GM19372 (cell line): ENCODE measurements around the gene BCL2L13.

Experiments used
- ATAC-seq: cut with Tn5 transposase; IDR thresholded peaks from one replicate; pipeline ENCODE4 v1.9.1; 2021; ENCODE audit warnings: mild to moderate bottlenecking, low read depth, moderate library complexity; ENCODE audit not compliant: unreplicated experiment

The BCL2L13 gene

DNA sequence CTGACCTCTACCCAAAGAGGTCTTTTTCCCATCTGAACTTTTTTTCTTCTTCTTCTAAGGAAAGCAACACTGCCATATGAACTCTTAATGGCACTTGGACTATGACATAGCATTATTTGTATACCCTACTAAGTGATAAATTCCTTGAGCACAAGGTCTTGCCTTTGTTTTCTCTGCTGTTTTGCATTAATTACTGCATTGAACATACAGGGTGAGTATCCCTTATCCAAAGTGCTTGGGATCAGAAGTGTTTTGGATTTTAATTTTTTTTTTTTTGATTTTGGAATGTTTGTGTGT lies 86.9 kb downstream of the BCL2L13 start:
- no peak for ATAC-seq

DNA sequence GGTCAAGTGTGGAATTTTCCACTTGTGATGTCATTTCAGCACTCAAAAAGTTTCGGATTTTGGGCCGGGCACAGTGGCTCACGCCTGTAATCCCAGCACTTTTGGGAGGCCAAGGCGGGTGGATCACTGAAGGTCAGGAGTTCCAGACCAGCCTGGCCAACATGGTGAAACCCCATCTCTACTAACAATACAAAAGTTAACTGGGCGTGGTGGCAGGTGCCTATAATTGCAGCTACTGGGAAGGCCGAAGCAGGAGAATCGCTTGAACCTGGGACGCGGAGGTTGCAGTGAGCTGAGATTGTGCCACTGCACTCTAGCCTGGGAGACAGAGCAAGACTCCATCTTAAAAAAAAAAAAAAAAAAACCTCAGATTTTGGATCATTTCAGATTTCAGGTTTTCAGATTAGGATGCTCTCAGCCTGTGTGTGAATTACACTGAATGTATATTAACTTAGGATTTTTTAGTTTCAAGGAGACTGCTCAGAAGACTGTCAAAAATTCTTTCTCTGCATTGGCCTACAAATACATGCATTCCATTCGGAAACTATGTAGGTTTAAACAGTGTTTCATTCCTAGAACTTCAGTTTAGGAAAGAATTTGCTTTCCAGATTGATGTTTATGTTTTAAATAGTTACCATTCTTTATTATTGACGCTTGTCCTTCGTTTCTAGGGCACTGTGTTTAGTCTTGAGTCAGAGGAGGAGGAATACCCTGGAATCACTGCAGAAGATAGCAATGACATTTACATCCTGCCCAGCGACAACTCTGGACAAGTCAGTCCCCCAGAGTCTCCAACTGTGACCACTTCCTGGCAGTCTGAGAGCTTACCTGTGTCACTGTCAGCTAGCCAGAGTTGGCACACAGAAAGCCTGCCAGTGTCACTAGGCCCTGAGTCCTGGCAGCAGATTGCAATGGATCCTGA lies 87.7 kb downstream of the BCL2L13 start:
- ATAC-seq = no peak

DNA sequence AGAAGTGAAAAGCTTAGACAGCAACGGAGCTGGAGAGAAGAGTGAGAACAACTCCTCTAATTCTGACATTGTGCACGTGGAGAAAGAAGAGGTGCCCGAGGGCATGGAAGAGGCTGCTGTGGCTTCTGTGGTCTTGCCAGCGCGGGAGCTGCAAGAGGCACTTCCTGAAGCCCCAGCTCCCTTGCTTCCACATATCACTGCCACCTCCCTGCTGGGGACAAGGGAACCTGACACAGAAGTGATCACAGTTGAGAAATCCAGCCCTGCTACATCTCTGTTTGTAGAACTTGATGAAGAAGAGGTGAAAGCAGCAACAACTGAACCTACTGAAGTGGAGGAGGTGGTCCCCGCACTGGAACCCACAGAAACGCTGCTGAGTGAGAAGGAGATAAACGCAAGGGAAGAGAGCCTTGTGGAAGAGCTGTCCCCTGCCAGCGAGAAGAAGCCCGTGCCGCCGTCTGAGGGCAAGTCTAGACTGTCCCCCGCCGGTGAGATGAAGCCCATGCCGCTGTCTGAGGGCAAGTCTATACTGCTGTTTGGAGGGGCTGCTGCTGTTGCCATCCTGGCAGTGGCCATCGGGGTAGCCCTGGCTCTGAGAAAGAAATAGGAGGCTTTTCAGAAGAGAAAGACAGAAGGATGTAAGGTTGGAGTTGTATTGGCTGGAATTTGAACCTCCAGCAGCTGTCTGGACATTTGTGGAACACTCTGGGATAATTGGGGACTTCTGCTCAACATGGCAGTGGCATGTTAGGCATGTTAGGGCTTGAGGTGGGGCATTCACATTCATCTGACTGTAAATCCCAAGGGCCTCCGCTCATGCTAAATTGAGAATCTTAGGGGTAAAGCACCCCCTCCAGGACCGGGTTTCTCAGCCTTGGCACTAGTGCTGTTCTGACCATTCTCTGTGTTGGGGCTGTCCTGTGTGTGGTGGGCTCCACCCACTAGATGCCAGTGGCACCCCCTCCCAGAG lies 88.7 kb downstream of the BCL2L13 start:
- no peak for ATAC-seq

DNA sequence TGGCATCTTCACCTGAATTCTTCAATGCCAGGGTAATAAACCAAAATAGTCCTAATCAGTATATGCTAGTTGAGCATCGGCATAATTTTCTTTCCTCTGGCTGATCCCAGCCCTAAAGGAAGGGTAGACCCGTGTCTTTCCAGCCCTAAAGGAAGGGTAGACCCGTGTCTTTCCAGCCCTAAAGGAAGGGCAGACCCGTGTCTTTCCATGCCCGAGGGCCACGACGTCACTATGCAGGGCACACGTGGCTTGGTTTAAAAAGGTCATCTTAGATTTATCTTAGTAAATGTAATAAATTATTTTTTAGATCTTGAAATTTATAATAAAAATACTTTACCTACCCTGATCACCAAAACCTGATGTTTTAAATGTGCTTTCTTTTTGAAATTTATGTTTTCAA lies 90.2 kb downstream of the BCL2L13 start:
- ATAC-seq = no peak

DNA sequence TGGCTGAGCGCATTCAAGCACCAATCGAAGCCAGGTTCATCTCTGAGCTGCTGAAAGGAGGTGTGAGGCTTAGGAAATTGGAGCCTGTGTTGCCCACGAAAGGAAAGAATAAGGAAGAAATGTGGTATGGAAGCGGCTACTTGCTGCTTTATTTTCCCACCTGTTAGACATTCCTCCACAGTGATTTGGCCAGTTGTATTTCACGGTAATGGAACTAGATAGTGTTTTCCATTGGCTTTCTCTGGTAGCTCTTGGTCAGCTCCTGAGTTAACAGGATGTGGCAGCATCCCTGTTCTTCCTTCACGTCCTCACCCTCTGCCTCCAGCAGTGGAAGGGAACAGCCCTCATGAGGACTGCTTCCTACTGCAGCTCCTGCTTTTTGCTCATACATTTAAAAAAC lies 91.0 kb downstream of the BCL2L13 start:
- no peak for ATAC-seq

DNA sequence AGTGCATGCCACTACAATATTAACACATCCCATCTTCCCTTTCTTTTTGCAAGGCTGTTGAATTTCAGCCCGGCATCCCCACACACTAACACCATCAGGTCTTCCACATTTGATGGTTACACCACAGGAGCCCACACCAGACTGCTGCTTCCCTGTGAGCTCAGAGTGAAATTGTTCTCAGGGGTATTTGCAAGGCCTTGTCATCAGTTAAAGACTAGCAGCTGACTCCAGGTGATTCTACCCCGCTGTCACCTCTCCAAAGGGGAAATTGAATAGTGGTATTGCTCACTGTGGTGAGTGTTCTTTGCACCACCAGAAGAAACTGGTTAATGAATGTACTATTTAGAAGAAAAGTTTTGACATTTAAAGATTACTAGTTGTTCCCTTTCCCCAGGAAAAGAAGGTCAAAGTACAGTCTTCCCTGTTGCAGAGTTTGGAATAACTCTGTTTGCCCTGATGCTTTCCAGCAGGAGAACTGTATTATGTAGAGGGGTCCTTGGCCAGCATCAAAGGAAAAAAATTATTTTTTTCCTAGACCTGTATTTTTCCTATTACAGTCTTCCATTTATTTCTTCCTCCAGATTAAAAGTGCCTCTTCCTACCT lies 93.8 kb downstream of the BCL2L13 start:
- no peak for ATAC-seq

DNA sequence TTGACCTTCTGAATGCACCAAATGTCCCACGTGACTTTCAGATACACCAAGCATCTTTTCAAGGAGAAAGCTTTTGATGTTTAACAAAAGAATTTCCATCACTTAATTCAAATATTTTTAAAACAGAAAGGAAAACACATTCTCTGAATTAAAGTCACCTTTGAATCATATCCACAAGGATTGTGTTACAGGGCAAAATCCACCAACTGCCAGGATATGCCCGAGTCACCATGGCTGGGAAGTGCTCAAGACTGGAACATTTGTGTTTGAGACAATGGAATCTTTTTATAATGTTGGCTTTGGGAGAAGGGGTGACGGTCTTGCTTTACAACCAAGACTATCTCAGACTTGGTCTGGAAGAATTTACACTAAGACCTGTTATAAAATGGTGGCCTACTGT lies 94.9 kb downstream of the BCL2L13 start:
- no peak for ATAC-seq

DNA sequence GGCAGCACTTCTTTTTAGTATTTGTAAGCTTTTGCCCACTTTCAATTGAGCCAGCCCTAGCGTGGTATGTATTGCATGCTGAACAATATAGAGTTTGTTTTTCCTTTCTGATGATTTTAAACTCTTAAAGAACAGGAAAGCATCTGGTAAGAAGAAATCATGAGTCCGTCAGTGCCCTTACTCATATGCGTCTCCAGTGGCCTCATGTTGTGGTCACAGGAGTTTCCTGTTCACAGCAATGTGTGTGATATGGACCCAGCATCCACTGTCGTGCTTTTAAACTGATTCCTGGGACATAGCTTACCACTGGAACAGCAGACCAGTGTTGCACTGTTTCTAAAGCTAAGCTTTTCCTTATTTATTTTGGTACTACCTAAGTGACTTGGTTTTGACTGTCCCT lies 95.6 kb downstream of the BCL2L13 start:
- no peak for ATAC-seq

DNA sequence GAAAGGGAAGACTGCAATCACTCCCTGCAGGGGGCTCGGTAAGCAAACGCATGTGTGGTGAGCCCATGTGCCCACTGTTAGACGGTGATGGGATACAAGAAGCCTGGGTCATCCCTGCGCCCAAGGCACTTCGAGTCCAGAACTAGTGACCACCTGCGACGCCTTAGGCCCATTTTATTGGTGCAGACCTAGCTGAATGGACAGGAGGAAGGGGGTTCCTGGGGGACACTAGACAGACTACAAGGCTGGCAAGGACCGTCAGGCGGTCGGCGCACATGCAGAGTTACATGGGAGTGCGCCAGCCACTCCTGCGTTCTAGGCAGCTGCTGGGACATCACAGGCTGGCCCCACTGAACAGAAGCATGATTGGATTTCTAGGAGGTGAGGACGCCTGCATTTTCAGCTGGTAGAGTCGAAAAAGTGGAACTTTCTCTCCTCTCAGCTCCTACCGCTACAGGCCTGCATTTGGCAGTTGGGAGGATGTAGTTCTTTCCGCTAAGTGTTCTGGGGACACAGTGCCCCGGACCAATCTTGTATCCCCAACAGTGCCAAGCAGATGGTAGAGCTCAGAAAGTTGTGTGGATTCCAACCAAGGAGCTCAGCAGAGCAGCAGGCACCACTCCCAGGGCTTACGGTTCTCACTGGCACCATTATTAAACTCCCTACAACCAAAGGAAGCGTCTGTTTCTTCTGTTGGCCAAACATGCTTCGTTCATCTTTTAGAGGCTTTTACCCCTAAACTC lies 100.0 kb downstream of the BCL2L13 start:
- no peak for ATAC-seq

DNA sequence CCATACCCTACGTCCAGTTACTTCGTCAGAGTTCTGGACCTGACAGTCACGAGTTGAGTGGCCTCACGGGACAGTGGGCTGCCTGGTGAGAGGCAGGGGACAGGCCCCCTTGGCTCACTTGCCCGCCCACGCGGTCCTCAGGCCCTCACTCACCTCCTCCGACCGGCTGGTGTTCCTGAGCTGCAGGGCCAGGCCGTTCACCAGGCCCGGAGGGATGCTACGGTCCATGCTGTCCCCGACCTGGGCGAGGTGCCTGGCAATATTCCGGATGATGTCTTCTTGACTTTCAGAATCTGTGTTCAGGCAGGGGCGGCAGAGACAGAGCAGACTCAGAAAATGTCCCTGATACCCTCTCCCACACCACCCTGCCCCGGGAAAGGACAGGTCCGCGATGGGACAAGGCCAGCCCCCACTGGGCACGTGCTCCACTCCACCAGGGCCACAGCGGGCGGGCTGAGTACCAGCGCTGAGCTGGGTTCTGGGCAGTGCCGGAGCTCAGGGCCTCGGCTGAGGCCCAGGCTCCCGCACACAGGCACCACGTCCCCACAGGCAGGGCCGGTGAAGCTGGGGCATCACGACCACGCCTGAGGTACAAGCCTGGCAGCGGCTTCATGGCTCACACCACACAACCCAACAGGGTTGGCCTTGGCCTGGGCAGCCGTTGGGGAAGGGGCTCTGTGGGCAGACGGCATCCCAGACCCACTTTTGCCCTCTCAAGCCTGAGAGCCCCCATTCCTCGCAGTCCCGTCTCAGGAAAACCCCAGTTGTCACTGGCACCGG lies 100.8 kb downstream of the BCL2L13 start:
- ATAC-seq = no peak

DNA sequence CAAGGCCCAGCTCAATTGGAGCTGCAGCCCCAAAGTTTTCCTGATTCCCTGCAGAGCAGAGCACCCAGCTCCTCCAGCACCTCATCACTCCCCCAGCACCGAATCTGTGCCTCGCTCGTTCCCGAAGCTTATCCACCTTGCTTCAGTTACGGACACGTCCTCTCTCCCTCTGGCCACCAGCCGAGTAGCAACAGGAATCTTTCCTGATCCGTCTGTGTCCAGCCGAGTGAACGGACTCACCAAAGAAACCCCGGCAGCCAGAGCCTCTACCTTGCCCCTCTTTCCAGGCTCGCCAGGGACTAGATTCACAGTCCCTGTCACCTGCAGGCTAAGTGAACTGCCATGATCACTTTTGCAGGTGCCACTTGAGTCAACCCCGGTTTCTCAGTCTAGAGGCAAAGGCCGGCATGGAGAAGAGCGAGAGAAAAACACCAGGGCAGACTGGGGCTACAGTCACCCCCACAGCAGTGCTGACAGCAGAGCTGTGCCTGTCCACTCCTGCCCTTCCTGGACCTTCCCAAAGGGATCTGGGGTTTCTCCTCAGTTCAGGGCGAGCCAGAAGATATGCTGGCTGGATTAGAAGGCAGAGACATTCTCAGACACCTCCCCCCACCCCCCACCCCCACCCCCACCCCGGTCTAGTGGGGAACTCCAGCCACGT lies 103.4 kb downstream of the BCL2L13 start:
- ATAC-seq = no peak

DNA sequence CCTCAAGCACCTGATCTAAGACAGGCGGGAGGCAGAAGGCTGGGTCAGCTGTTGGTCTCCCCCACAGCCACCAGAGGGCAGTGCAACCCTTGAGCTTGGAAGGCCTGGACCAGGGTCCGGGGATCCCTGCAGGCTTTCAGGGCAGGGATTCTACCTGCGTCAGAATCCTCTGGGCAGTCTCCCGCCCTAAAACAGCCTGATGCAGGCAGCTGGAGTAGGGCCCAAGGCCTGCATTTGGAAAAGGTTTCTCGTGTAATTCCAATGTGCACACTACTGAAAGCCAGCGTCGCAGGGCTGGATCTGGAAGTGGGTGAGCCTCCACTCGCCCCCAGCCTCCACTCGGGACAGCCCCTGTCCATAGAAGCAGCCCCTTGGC lies 104.0 kb downstream of the BCL2L13 start:
- ATAC-seq = no peak

DNA sequence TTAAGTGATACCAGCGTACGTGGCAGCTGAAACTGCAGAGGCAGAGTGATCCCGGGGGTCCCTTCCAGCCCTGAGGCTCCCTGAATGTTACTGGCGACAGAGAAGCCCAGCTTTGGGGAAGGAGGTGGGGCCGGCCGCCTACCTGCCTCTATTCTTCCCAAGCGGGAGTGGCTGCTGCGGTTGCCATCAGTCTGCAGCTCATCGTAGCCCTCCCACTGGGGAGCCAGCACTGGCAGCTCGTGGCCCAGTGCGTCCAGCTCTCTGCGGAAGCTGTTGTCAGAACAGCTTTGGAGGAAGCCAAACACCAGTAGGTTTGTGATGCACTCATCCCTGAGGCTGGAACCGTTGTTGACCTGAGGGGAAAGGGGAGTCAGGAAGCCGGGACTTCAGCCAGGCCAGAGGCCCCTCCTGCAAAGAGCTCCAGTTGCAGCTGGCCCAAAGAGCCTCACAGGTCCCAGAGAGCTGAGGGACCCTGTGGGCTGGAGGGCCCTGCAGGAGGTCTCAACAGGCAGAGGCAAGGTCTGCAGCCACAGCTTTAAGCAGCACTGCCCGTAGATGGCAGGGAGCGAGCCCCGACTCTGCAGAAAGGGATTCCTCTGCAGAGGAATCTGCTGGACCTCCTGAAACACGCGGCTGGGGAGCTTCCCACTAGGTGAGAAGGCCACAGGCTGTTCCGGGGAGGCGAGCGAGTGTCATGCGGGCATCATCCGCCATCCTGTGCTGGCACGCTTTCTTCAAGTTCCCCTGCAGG lies 105.3 kb downstream of the BCL2L13 start:
- ATAC-seq = no peak

DNA sequence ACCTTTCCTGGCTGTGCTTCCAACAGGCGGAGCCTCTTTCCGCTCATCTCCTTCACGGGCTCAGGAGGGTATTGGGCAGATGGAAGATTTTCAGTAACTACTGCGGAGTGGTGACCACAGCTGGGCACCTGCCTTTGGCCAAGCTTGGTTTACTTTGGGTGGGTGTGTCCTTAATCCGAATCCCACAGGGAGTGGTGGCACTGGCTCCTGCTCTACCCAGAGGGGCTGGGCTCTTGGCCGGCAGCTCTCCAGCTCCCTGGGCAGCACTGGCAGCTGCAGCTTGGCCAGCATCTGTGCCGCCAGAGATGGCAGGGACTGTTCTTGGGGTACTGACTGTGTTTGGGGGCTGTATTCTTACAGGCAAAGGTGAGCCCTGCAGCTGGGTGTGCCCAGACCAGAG lies 105.9 kb downstream of the BCL2L13 start:
- ATAC-seq = no peak

DNA sequence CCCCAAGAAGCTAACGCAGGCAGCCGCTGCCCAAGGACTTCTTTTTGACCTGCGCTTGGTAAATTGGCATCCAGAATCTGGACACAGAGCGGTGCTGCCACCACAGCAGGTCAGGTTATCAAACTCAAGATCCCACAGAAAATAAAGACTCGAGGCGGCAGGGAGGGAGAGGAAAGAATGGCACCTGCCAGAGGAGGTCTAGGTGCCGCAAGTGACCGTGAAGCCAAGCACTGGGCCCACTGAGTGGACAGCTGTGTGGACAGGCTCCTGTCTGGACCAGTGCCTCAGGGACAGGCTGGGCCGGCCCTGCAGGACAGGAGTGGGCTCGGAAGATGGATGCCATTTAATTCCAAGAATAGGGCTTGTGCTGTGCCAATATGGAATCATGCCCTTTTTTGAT lies 108.4 kb downstream of the BCL2L13 start:
- no peak for ATAC-seq

DNA sequence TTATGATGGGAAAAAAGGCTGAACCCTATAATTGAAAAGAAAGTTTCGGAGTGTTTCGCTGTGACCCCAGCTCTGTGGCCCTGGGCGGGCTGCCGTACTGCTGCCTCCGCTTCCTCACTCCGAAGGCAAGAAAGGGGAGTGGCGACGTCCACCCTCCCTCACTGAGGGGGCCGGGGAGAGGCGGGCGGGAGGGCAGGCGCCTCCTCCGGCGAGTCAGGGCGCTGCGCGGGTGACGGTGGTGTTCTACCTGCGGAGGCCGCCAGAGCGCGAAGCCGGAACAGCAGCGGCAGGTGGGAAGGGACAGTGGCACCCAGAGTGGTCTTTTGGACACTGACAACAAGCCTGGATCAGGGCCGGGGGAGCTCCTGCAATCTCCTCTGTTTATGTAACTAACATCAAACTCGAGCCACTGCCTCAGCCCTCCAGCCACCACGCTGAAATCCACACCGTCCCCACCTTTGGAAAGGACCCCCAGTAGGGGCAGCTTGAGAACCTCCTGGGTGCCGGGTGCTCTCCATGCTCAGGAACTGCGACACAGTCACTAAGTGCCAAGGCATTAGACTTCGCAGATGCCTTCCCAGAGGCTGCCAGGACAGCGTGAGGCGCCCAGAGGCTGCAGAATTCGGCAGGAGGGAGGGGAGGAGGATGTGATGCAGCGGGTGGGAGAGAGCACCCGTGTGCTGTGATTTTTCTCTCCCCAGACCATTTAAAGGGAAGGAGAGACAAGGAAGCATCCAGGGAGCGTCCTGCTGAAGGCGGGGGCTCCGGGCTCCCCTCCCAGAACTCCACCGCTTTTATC lies 110.2 kb downstream of the BCL2L13 start:
- no peak for ATAC-seq

DNA sequence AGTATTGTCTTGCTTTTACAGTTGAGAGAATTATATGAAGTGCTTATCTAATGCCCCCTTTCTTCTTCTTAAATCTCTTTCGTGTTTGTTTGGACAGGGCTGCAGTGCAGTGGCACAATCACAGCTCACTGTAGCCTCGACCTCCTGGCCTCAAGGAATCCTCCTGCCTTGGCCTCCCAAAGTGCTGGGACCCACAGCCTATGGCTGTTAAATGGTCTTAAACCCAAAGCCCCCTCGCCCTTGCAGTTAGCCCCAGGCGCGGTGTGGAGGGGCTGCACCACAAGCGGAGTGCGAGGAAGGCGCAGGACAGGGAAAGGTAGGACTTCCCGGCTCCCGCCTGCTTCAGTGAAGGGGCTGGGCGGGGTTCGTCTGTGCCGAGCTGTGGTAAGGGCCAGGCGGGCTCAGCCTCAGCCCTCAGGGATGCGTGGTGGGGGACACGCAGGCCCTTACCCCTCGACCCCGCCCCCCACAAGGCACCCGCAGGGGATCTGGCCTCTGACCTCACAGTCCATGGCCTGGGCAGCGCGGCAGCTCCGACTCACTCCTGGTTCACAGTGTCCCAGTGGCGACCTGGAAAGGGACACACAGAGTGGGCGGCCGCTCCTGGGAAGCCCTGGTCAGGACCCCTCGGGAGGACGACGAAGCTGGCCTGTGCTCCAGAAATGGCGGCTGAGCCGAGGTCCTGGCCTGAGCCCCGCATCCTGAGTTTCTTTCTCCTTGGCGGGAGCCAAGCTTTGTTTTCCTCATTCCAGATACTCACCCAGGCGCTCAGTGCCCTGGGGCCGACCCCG lies 111.2 kb downstream of the BCL2L13 start:
- ATAC-seq = no peak
